ENCODE data around the gene CCBE1. TPM values are rescaled to one million over a fixed set of nuclear protein-coding genes. Genes with fewer than 3 reads are reported as not detected.

CCBE1 gene
- total and polyA plus RNA-seq, 2 donors: 0.33 to 0.62 TPM

GRCh38 chr18:59488899-59489298 is 208.3 kb downstream of the CCBE1 start:
- Histone ChIP-seq H3K4me1 (ENCODE audit: control insufficient read depth in 2 of 2, insufficient read depth in 2 of 2, low read length in 2 of 2) (no peaks in the 10 kb centered on the region), H3K9me3 (ENCODE audit: control insufficient read depth in 2 of 2, insufficient read depth in 1 of 2, low read length in 1 of 2) (no peaks in the 10 kb centered on the region), H3K27ac (ENCODE audit: low read depth in 1 of 2, low read length in 1 of 2) (no peak overlapping the region), H3K27me3 (ENCODE audit: control insufficient read depth in 2 of 2, insufficient read depth in 1 of 2, low read length in 1 of 2) (no peaks in the 10 kb centered on the region), H3K36me3 (ENCODE audit: control insufficient read depth in 2 of 2, insufficient read depth in 2 of 2, low read length in 1 of 2) (no peaks in the 10 kb centered on the region), H3K4me3 (ENCODE audit: low read length in 2 of 2) (no peak overlapping the region)
- no peak for DNase-seq (ENCODE audit: low read depth in 6 of 9, low spot score in 9 of 9)
- WGBS: 65% methylated on average over 2 of the region's 2 CpGs

- Histone ChIP-seq H3K4me3 (ENCODE audit: low read length in 2 of 2) (no peak overlapping the region), H3K9me3 (ENCODE audit: control insufficient read depth in 2 of 2, insufficient read depth in 1 of 2, low read length in 1 of 2) (no peaks in the 10 kb centered on the region), H3K27ac (ENCODE audit: low read depth in 1 of 2, low read length in 1 of 2) (no peak overlapping the region), H3K4me1 (ENCODE audit: control insufficient read depth in 2 of 2, insufficient read depth in 2 of 2, low read length in 2 of 2) (no peaks in the 10 kb centered on the region), H3K27me3 (ENCODE audit: control insufficient read depth in 2 of 2, insufficient read depth in 1 of 2, low read length in 1 of 2) (no peaks in the 10 kb centered on the region), H3K36me3 (ENCODE audit: control insufficient read depth in 2 of 2, insufficient read depth in 2 of 2, low read length in 1 of 2) (no peaks in the 10 kb centered on the region)
- no peak for DNase-seq (ENCODE audit: low read depth in 6 of 9, low spot score in 9 of 9)
- 88% methylated on average over 5 of the region's 5 CpGs for WGBS
Measured at GRCh38 chr18:59485382-59485781, 211.8 kb downstream of the CCBE1 start.

GRCh38 chr18:59484561-59485328 is 212.5 kb downstream of the CCBE1 start:
- H3K27ac ChIP-seq (ENCODE audit: low read depth in 1 of 2, low read length in 1 of 2): no peak overlapping the region
- no peaks in the 10 kb centered on the region for H3K36me3 ChIP-seq (ENCODE audit: control insufficient read depth in 2 of 2, insufficient read depth in 2 of 2, low read length in 1 of 2)
- H3K27me3 ChIP-seq (ENCODE audit: control insufficient read depth in 2 of 2, insufficient read depth in 1 of 2, low read length in 1 of 2): no peaks in the 10 kb centered on the region
- DNase-seq (ENCODE audit: low read depth in 6 of 9, low spot score in 9 of 9): no peak
- H3K4me1 ChIP-seq (ENCODE audit: control insufficient read depth in 2 of 2, insufficient read depth in 2 of 2, low read length in 2 of 2): no peaks in the 10 kb centered on the region
- no peaks in the 10 kb centered on the region for H3K9me3 ChIP-seq (ENCODE audit: control insufficient read depth in 2 of 2, insufficient read depth in 1 of 2, low read length in 1 of 2)
- no peak overlapping the region for H3K4me3 ChIP-seq (ENCODE audit: low read length in 2 of 2)
- WGBS: 55% methylated on average over 8 of the region's 8 CpGs

- Histone ChIP-seq H3K36me3 (ENCODE audit: control insufficient read depth in 2 of 2, insufficient read depth in 2 of 2, low read length in 1 of 2) (no peaks in the 10 kb centered on the region), H3K4me3 (ENCODE audit: low read length in 2 of 2) (no peak overlapping the region), H3K9me3 (ENCODE audit: control insufficient read depth in 2 of 2, insufficient read depth in 1 of 2, low read length in 1 of 2) (no peaks in the 10 kb centered on the region), H3K4me1 (ENCODE audit: control insufficient read depth in 2 of 2, insufficient read depth in 2 of 2, low read length in 2 of 2) (no peaks in the 10 kb centered on the region), H3K27ac (ENCODE audit: low read depth in 1 of 2, low read length in 1 of 2) (no peak overlapping the region), H3K27me3 (ENCODE audit: control insufficient read depth in 2 of 2, insufficient read depth in 1 of 2, low read length in 1 of 2) (no peaks in the 10 kb centered on the region)
- DNase-seq (ENCODE audit: low read depth in 6 of 9, low spot score in 9 of 9): no peak
- 73% methylated on average over 4 of the region's 4 CpGs for WGBS
Measured at GRCh38 chr18:59484131-59484530, 213.1 kb downstream of the CCBE1 start.

- no peak for DNase-seq (ENCODE audit: low read depth in 6 of 9, low spot score in 9 of 9)
- Histone ChIP-seq H3K27ac (ENCODE audit: low read depth in 1 of 2, low read length in 1 of 2) (no peak overlapping the region), H3K4me1 (ENCODE audit: control insufficient read depth in 2 of 2, insufficient read depth in 2 of 2, low read length in 2 of 2) (no peaks in the 10 kb centered on the region), H3K9me3 (ENCODE audit: control insufficient read depth in 2 of 2, insufficient read depth in 1 of 2, low read length in 1 of 2) (no peaks in the 10 kb centered on the region), H3K4me3 (ENCODE audit: low read length in 2 of 2) (no peak overlapping the region), H3K36me3 (ENCODE audit: control insufficient read depth in 2 of 2, insufficient read depth in 2 of 2, low read length in 1 of 2) (no peaks in the 10 kb centered on the region), H3K27me3 (ENCODE audit: control insufficient read depth in 2 of 2, insufficient read depth in 1 of 2, low read length in 1 of 2) (no peaks in the 10 kb centered on the region)
- 66% methylated on average over 3 of the region's 3 CpGs for WGBS
Measured at GRCh38 chr18:59481436-59481835, 215.8 kb downstream of the CCBE1 start.

- 97% methylated on average over 2 of the region's 2 CpGs for WGBS
- no peak overlapping the region for H3K27ac ChIP-seq (ENCODE audit: low read depth in 1 of 2, low read length in 1 of 2)
- H3K4me3 ChIP-seq (ENCODE audit: low read length in 2 of 2): no peak overlapping the region
- H3K9me3 ChIP-seq (ENCODE audit: control insufficient read depth in 2 of 2, insufficient read depth in 1 of 2, low read length in 1 of 2): no peaks in the 10 kb centered on the region
- H3K27me3 ChIP-seq (ENCODE audit: control insufficient read depth in 2 of 2, insufficient read depth in 1 of 2, low read length in 1 of 2): no peaks in the 10 kb centered on the region
- H3K4me1 ChIP-seq (ENCODE audit: control insufficient read depth in 2 of 2, insufficient read depth in 2 of 2, low read length in 2 of 2): no peaks in the 10 kb centered on the region
- H3K36me3 ChIP-seq (ENCODE audit: control insufficient read depth in 2 of 2, insufficient read depth in 2 of 2, low read length in 1 of 2): no peaks in the 10 kb centered on the region
- no peak for DNase-seq (ENCODE audit: low read depth in 6 of 9, low spot score in 9 of 9)
Measured at GRCh38 chr18:59479776-59480175, 217.4 kb downstream of the CCBE1 start.

GRCh38 chr18:59478591-59478990 is 218.6 kb downstream of the CCBE1 start:
- 73% methylated on average over 3 of the region's 3 CpGs for WGBS
- Histone ChIP-seq H3K9me3 (ENCODE audit: control insufficient read depth in 2 of 2, insufficient read depth in 1 of 2, low read length in 1 of 2) (no peaks in the 10 kb centered on the region), H3K36me3 (ENCODE audit: control insufficient read depth in 2 of 2, insufficient read depth in 2 of 2, low read length in 1 of 2) (no peaks in the 10 kb centered on the region), H3K4me1 (ENCODE audit: control insufficient read depth in 2 of 2, insufficient read depth in 2 of 2, low read length in 2 of 2) (no peaks in the 10 kb centered on the region), H3K4me3 (ENCODE audit: low read length in 2 of 2) (no peak overlapping the region), H3K27ac (ENCODE audit: low read depth in 1 of 2, low read length in 1 of 2) (no peak overlapping the region), H3K27me3 (ENCODE audit: control insufficient read depth in 2 of 2, insufficient read depth in 1 of 2, low read length in 1 of 2) (no peaks in the 10 kb centered on the region)
- DNase-seq (ENCODE audit: low read depth in 6 of 9, low spot score in 9 of 9): no peak

- no peaks in the 10 kb centered on the region for H3K36me3 ChIP-seq (ENCODE audit: control insufficient read depth in 2 of 2, insufficient read depth in 2 of 2, low read length in 1 of 2)
- no peaks in the 10 kb centered on the region for H3K27me3 ChIP-seq (ENCODE audit: control insufficient read depth in 2 of 2, insufficient read depth in 1 of 2, low read length in 1 of 2)
- H3K4me3 ChIP-seq (ENCODE audit: low read length in 2 of 2): no peak overlapping the region
- no peak for DNase-seq (ENCODE audit: low read depth in 6 of 9, low spot score in 9 of 9)
- H3K9me3 ChIP-seq (ENCODE audit: control insufficient read depth in 2 of 2, insufficient read depth in 1 of 2, low read length in 1 of 2): no peaks in the 10 kb centered on the region
- 85% methylated on average over 2 of the region's 2 CpGs for WGBS
- H3K4me1 ChIP-seq (ENCODE audit: control insufficient read depth in 2 of 2, insufficient read depth in 2 of 2, low read length in 2 of 2): no peaks in the 10 kb centered on the region
- no peak overlapping the region for H3K27ac ChIP-seq (ENCODE audit: low read depth in 1 of 2, low read length in 1 of 2)
Measured at GRCh38 chr18:59477849-59478248, 219.4 kb downstream of the CCBE1 start.

GRCh38 chr18:59470561-59471121 is 226.6 kb downstream of the CCBE1 start:
- Histone ChIP-seq H3K27me3 (ENCODE audit: control insufficient read depth in 2 of 2, insufficient read depth in 1 of 2, low read length in 1 of 2) (no peaks in the 10 kb centered on the region), H3K36me3 (ENCODE audit: control insufficient read depth in 2 of 2, insufficient read depth in 2 of 2, low read length in 1 of 2) (no peaks in the 10 kb centered on the region), H3K4me3 (ENCODE audit: low read length in 2 of 2) (no peak overlapping the region), H3K27ac (ENCODE audit: low read depth in 1 of 2, low read length in 1 of 2) (no peak overlapping the region), H3K4me1 (ENCODE audit: control insufficient read depth in 2 of 2, insufficient read depth in 2 of 2, low read length in 2 of 2) (peaks cover 0 to 2% of the 10 kb centered on the region in 2 donors), H3K9me3 (ENCODE audit: control insufficient read depth in 2 of 2, insufficient read depth in 1 of 2, low read length in 1 of 2) (no peaks in the 10 kb centered on the region)
- WGBS: 91% methylated on average over 8 of the region's 8 CpGs
- no peak for DNase-seq (ENCODE audit: low read depth in 6 of 9, low spot score in 9 of 9)
